GM21526 (cell line): ENCODE data around the gene NLGN1.

ENCODE experiments used
- ATAC-seq: cut with Tn5 transposase; IDR thresholded peaks from one replicate; pipeline ENCODE4 v1.9.1; 2021; ENCODE audit warnings: moderate library complexity; ENCODE audit not compliant: unreplicated experiment, low FRiP score

Gene NLGN1

GRCh38 chr3:173939331-173939730, 541.8 kb downstream of the NLGN1 start:
- ATAC-seq: no peak

- no peak for ATAC-seq
Observed at GRCh38 chr3:173943264-173943663, 545.7 kb downstream of the NLGN1 start.

GRCh38 chr3:173945170-173945569, 547.6 kb downstream of the NLGN1 start:
- no peak for ATAC-seq

GRCh38 chr3:173945806-173946205, 548.3 kb downstream of the NLGN1 start:
- no peak for ATAC-seq

- ATAC-seq: no peak
Observed at GRCh38 chr3:173954647-173955046, 557.1 kb downstream of the NLGN1 start.

- no peak for ATAC-seq
Observed at GRCh38 chr3:173957646-173958045, 560.1 kb downstream of the NLGN1 start.

- no peak for ATAC-seq
Observed at GRCh38 chr3:173958805-173959204, 561.3 kb downstream of the NLGN1 start.

- no peak for ATAC-seq
Observed at GRCh38 chr3:173970281-173970680, 572.7 kb downstream of the NLGN1 start.

GRCh38 chr3:173976281-173976680, 578.7 kb downstream of the NLGN1 start:
- no peak for ATAC-seq

- ATAC-seq: no peak
Observed at GRCh38 chr3:173977747-173978146, 580.2 kb downstream of the NLGN1 start.

GRCh38 chr3:173983343-173983742, 585.8 kb downstream of the NLGN1 start:
- ATAC-seq: no peak

- no peak for ATAC-seq
Observed at GRCh38 chr3:173986861-173987410, 589.4 kb downstream of the NLGN1 start.

GRCh38 chr3:173988909-173989308, 591.4 kb downstream of the NLGN1 start:
- ATAC-seq: no peak

GRCh38 chr3:173992416-173992815, 594.9 kb downstream of the NLGN1 start:
- ATAC-seq: no peak

- ATAC-seq: no peak
Observed at GRCh38 chr3:173993299-173993698, 595.8 kb downstream of the NLGN1 start.

- no peak for ATAC-seq
Observed at GRCh38 chr3:174000675-174001074, 603.1 kb downstream of the NLGN1 start.

GRCh38 chr3:174002543-174002942, 605.0 kb downstream of the NLGN1 start:
- ATAC-seq: no peak

- ATAC-seq: no peak
Observed at GRCh38 chr3:174010907-174011306, 613.4 kb downstream of the NLGN1 start.

- ATAC-seq: no peak
Observed at GRCh38 chr3:174016186-174016585, 618.6 kb downstream of the NLGN1 start.

- no peak for ATAC-seq
Observed at GRCh38 chr3:174020156-174020555, 622.6 kb downstream of the NLGN1 start.

GRCh38 chr3:174023421-174023820, 625.9 kb downstream of the NLGN1 start:
- no peak for ATAC-seq

- no peak for ATAC-seq
Observed at GRCh38 chr3:174028673-174029072, 631.1 kb downstream of the NLGN1 start.

GRCh38 chr3:174035328-174035886, 637.9 kb downstream of the NLGN1 start:
- no peak for ATAC-seq
